T-cell (primary cell): ENCODE data around the gene CCDC148. TPM values are rescaled to one million over a fixed set of nuclear protein-coding genes. Genes with fewer than 3 reads are reported as not detected.

Experiments used
- ATAC-seq, 4 experiments: fragments of 200-7000 bp in 3 of 4; fragments of 150-1000 bp in 1 of 4; cut with Tn5 transposase; replicated peaks in 1 of 4; 1 replicate in 3 of 4; 2 replicates in 1 of 4; pipeline ENCODE4 v1.10.0; 2021; ENCODE audit warnings: moderate library complexity in 3 of 4, mild to moderate bottlenecking in 2 of 4, moderate number of reproducible peaks in 1 of 4
- CTCF ChIA-PET, 2 donors: fragments of 300-600 bp; sonication (Branson Sonifier 250); formaldehyde crosslinking; loops; one replicate each; lab custom pipeline; 2022; ENCODE audit warnings: antibody characterized with exemption in 2 of 2; lab: Charles Lee
- POLR2A ChIA-PET, 2 donors: fragments of 300-600 bp; sonication (Branson Sonifier 250); formaldehyde crosslinking; loops; one replicate each; lab custom pipeline; 2022; ENCODE audit warnings: antibody characterized with exemption in 2 of 2; lab: Charles Lee
- DNase-seq, 35 experiments: peaks; one replicate each; pipeline versions ENCODE4 v3.0.0 to v3.0.0-alpha.2; 2013 to 2023
- H3K27ac ChIP-seq: one replicate; pipeline ENCODE4 v1.5.1; 2013; ENCODE audit warnings: low read length
- H3K27me3 ChIP-seq, 2 experiments: replicated peaks in 1 of 2; 1 replicate in 1 of 2; 2 replicates in 1 of 2; pipeline versions ENCODE4 v1.6.1 to v1.7.0; 2013; ENCODE audit warnings: low read length in 1 of 2, mixed read lengths in 1 of 2; ENCODE audit not compliant: control insufficient read depth in 2 of 2, insufficient read depth in 2 of 2; ENCODE audit errors: extremely low read depth in 1 of 2
- H3K36me3 ChIP-seq, 2 donors: 1 replicate in 1 of 2; 2 replicates in 1 of 2; pipeline versions ENCODE4 v1.6.1 to v1.7.0; 2013; ENCODE audit warnings: low read length in 1 of 2; ENCODE audit not compliant: control insufficient read depth in 2 of 2, insufficient read depth in 1 of 2; ENCODE audit errors: extremely low read depth in 1 of 2
- H3K4me1 ChIP-seq, 2 experiments: 1 replicate in 1 of 2; 2 replicates in 1 of 2; pipeline versions ENCODE4 v1.6.1 to v1.7.0; 2013; ENCODE audit warnings: low read length in 2 of 2, mixed read lengths in 1 of 2; ENCODE audit not compliant: insufficient read depth in 2 of 2, control insufficient read depth in 1 of 2; ENCODE audit errors: extremely low read depth in 1 of 2
- H3K4me3 ChIP-seq, 2 donors: 1 replicate in 1 of 2; 2 replicates in 1 of 2; pipeline versions ENCODE4 v1.5.1 to v1.7.0; 2013; ENCODE audit warnings: mild to moderate bottlenecking in 2 of 2, low read length in 1 of 2, moderate library complexity in 1 of 2; ENCODE audit not compliant: control insufficient read depth in 1 of 2; ENCODE audit errors: extremely low read depth in 1 of 2
- H3K9me3 ChIP-seq: 2 replicates; pipeline ENCODE4 v1.7.0; 2013
- H3K27ac Mint-ChIP-seq, 2 donors: one replicate each; pipeline ENCODE4 v1.8.0; 2020 to 2021; ENCODE audit warnings: mild to moderate bottlenecking in 2 of 2, mixed read lengths in 2 of 2
- H3K27me3 Mint-ChIP-seq, 2 donors: one replicate each; pipeline ENCODE4 v1.8.0; 2021 to 2022; ENCODE audit warnings: mixed read lengths in 2 of 2
- H3K36me3 Mint-ChIP-seq: one replicate; pipeline ENCODE4 v1.8.0; 2021; ENCODE audit warnings: mixed read lengths
- H3K4me1 Mint-ChIP-seq, 3 donors: one replicate each; pipeline ENCODE4 v1.8.0; 2020 to 2022; ENCODE audit warnings: mixed read lengths in 3 of 3, mild to moderate bottlenecking in 1 of 3
- H3K4me3 Mint-ChIP-seq, 3 donors: one replicate each; pipeline ENCODE4 v1.8.0; 2020 to 2022; ENCODE audit warnings: mild to moderate bottlenecking in 3 of 3, mixed read lengths in 3 of 3, moderate library complexity in 3 of 3
- H3K9me3 Mint-ChIP-seq, 3 donors: one replicate each; pipeline ENCODE4 v1.8.0; 2020 to 2022; ENCODE audit warnings: mixed read lengths in 3 of 3
- WGBS: methylation state at CpG from one replicate; pipeline ENCODE4 v1.1.5; 2013; ENCODE audit warnings: missing lambda C conversion rate; ENCODE audit not compliant: insufficient coverage; 5-methylcytosine and 5-hydroxymethylcytosine counted together
- total RNA-seq, 35 experiments: library from RNA in 6 of 35; stranded (reverse) in 6 of 35; fragments of 120-200 nt in 1 of 35; gene quantifications; one replicate each; pipeline versions ENCODE4 v1.2.1 to v1.2.4 and lab custom pipeline; 2013 to 2026

CCDC148 gene
- total RNA-seq (not detected), total RNA-seq (lab: John Stamatoyannopoulos, UW) (0 to 0.20 (median 0.06) reads per million in 29 experiments)
- total RNA-seq (2013) = 0.22 TPM

DNA sequence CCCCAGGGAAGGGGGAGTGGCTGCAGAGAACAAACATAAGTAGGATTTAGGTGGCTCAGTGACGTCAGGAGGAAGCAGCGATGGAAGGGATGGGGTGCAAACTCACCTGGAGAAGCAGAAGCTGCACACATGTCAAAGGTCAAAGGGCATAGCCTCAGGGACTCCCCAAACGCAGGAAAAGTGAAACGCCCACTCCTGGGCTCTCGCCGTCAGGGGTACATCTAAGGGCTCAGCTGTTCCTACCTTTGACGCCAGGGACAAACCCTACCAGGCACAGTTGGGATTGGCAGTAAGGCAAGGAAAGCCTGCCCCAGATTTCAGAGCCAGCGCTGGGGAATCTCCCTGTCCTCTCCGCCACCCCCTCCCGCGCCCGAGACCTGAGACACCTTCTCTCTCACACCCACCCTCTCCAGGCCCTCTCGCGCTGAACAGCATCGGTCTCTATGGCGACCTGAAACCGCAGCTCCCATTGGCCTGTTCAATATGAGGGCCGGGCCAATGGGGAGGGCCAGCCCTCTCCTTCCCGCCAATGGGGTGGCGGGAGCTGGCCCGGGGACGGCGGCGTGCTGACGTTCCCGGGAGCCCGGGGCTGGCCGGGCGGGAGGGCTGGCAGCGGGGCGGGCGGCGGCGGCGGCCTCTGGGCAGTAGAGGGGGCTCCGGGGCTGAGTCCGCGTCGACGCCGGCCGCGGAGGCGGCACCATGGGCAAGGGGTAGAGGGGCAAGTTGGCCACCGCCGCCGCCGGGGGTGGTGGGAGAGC lies at the start of gene CCDC148, which contains the start of gene PKP4:
CCDC148 (minus strand) TSS at position 445 of the 758 bp plus-strand sequence; CDS start at position 131, 314 bp downstream.
PKP4 (plus strand) TSS at position 644 of the 758 bp plus-strand sequence. CDS start 76,233 bp downstream, outside the sequence.
- no peaks in the 10 kb centered on the region for H3K36me3 Mint-ChIP-seq
- peak; percentile 88 to 91 (median 90) for ATAC-seq
- peak within 1 kb of the TSS; percentile 90 to 97 (median 96) for H3K4me3 Mint-ChIP-seq
- Histone ChIP-seq H3K4me3 (peak within 1 kb of the TSS; percentile 75 to 86), H3K36me3 (no peaks in the 10 kb centered on the region), H3K9me3 (no peaks in the 10 kb centered on the region), H3K27ac (peak within 1 kb of the TSS; percentile 47), H3K4me1 (peaks cover 0 to 14% of the 10 kb centered on the region in 2 experiments), H3K27me3 (peaks cover 0 to 4% of the 10 kb centered on the region in 2 experiments)
- peaks cover 16 to 32% (median 19%) of the 10 kb centered on the region in 3 donors for H3K4me1 Mint-ChIP-seq
- WGBS = 0% methylated on average over 32 of the region's 48 CpGs
- DNase-seq = peak; percentile 72 to 95 (median 87)
- ChIA-PET CTCF (interaction anchor here in 1 of 2 donors (0.7 kb wide), 2 partner anchors 9 kb away, joined by 3 to 4 read pairs; no protein-coding TSS in a partner anchor), POLR2A (interaction anchor here in 1 of 2 donors (0.6 kb wide), 2 partner anchors 25 to 1021 kb away, joined by 3 to 4 read pairs; no protein-coding TSS in a partner anchor)
- H3K27me3 Mint-ChIP-seq = peaks cover 0 to 3% of the 10 kb centered on the region in 2 donors
- no peaks in the 10 kb centered on the region for H3K9me3 Mint-ChIP-seq
- peak within 1 kb of the TSS; percentile 75 to 85 for H3K27ac Mint-ChIP-seq

DNA sequence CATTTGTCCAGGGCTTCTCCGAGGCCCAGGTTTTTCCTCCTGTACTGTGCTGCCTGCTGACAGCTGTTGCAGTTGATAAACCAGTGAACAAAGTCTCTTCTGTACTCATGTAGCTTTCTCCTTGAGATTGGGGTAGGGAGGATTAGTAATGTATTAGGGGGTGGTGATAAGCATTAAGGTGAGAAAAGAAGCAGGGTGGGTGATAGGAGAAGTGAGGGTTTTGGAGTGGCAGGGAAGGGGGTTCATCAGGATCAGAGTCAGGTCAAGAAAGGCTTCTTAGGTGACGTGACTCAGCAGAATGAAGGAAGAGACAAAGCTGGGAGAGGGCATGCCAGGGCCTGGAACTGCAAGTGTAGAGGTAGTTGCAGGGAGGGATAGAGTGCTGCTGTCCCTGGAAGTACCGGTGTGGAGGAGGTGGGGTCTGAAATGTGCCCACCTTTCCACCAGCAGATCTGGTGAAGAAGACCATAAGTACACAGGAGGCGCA lies 48.9 kb upstream of the CCDC148 start:
- WGBS = 100% methylated on average over 1 of the region's 4 CpGs
- no peak for ATAC-seq
- H3K4me3 ChIP-seq = no peak overlapping the region
- H3K36me3 ChIP-seq = no peaks in the 10 kb centered on the region
- no peaks in the 10 kb centered on the region for H3K27me3 Mint-ChIP-seq
- H3K27me3 ChIP-seq = no peaks in the 10 kb centered on the region
- ChIA-PET POLR2A (interaction anchor here in 1 of 2 donors (0.6 to 1.0 kb wide), 2 partner anchors 17 to 187 kb away, joined by 3 read pairs; no protein-coding TSS in a partner anchor), CTCF (interaction anchor here (0.7 to 1.3 kb wide), 2 partner anchors 17 to 51 kb away, joined by 3 to 4 read pairs; no protein-coding TSS in a partner anchor)
- no peak overlapping the region for H3K27ac ChIP-seq
- no peak for DNase-seq
- H3K9me3 Mint-ChIP-seq = no peaks in the 10 kb centered on the region
- H3K4me1 ChIP-seq = no peaks in the 10 kb centered on the region
- no peaks in the 10 kb centered on the region for H3K9me3 ChIP-seq
- no peak overlapping the region for H3K27ac Mint-ChIP-seq
- peaks cover 8% of the 10 kb centered on the region for H3K36me3 Mint-ChIP-seq
- no peak overlapping the region for H3K4me3 Mint-ChIP-seq
- peaks cover 0 to 10% (median 5%) of the 10 kb centered on the region in 3 donors for H3K4me1 Mint-ChIP-seq

DNA sequence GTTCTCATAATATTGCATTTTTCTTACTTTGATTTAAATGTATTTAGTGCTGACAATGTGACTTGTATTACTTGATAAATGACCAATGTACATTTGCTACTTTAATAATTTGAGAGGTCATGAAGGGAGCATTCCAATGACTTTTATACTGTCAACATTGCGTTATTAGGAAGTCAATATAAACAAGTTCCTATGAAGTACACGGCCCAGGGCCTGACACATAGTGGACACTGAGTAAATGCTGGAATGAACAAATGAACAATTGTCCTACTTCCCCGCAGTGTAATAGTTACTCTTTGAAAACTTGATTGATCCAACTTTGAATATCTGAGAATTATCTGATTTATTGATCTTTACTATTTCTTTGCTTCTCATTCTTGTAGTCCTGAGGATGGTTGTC lies 47.5 kb upstream of the CCDC148 start:
- POLR2A ChIA-PET = no interaction called here
- no peak overlapping the region for H3K4me3 Mint-ChIP-seq
- H3K4me1 ChIP-seq = no peaks in the 10 kb centered on the region
- no peak for DNase-seq
- H3K36me3 Mint-ChIP-seq = peaks cover 13% of the 10 kb centered on the region
- CTCF ChIA-PET = no interaction called here
- ATAC-seq = no peak
- H3K9me3 Mint-ChIP-seq = no peaks in the 10 kb centered on the region
- no peak overlapping the region for H3K27ac Mint-ChIP-seq
- no peaks in the 10 kb centered on the region for H3K36me3 ChIP-seq
- H3K4me1 Mint-ChIP-seq = peaks cover 0 to 10% (median 5%) of the 10 kb centered on the region in 3 donors
- H3K27me3 Mint-ChIP-seq = no peaks in the 10 kb centered on the region
- H3K27me3 ChIP-seq = no peaks in the 10 kb centered on the region
- WGBS = no CpG with 5 or more reads among the region's 3 CpGs
- no peaks in the 10 kb centered on the region for H3K9me3 ChIP-seq
- no peak overlapping the region for H3K4me3 ChIP-seq
- no peak overlapping the region for H3K27ac ChIP-seq

DNA sequence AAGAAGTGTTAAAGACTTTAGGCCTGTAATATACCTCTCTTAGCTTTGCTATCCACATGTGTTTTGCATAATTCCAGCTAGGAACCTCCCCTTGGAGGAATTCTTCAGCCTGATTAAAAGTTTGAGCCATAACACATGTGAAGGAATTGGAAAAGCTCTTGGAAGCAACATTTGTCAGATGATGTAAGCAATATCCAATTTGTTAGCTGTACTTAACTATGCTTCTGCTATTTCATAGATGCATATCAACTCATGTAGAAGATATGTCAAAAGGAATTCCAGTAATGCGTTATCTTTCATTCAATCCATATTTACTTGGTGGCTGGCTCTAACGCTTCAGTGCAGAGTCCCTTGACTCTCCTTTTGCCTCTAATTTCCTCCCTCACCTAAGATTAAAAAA lies 46.4 kb upstream of the CCDC148 start:
- H3K4me1 ChIP-seq = no peaks in the 10 kb centered on the region
- no peaks in the 10 kb centered on the region for H3K9me3 ChIP-seq
- no peaks in the 10 kb centered on the region for H3K27me3 ChIP-seq
- WGBS = no CpG with 5 or more reads among the region's 2 CpGs
- H3K27ac ChIP-seq = no peak overlapping the region
- H3K36me3 Mint-ChIP-seq = peaks cover 18% of the 10 kb centered on the region
- ATAC-seq (no peak), DNase-seq (no peak)
- no peaks in the 10 kb centered on the region for H3K36me3 ChIP-seq
- peaks cover 0 to 10% (median 5%) of the 10 kb centered on the region in 3 donors for H3K4me1 Mint-ChIP-seq
- ChIA-PET POLR2A (no interaction called here), CTCF (no interaction called here)
- H3K9me3 Mint-ChIP-seq = no peaks in the 10 kb centered on the region
- H3K27ac Mint-ChIP-seq = no peak overlapping the region
- H3K4me3 ChIP-seq = no peak overlapping the region
- H3K27me3 Mint-ChIP-seq = no peaks in the 10 kb centered on the region
- no peak overlapping the region for H3K4me3 Mint-ChIP-seq

- Mint-ChIP-seq H3K4me3 (no peak overlapping the region), H3K27ac (no peak overlapping the region)
- POLR2A ChIA-PET = no interaction called here
Measured at GRCh38 chr2:158501301-158501700, 44.7 kb upstream of the CCDC148 start.

GRCh38 chr2:158500333-158500732 lies 43.8 kb upstream of the CCDC148 start:
- H3K27me3 Mint-ChIP-seq = no peaks in the 10 kb centered on the region
- H3K27ac Mint-ChIP-seq = no peak overlapping the region
- ATAC-seq (no peak), DNase-seq (no peak)
- peaks cover 0 to 7% (median 5%) of the 10 kb centered on the region in 3 donors for H3K4me1 Mint-ChIP-seq
- ChIA-PET POLR2A (no interaction called here), CTCF (no interaction called here)
- no peak overlapping the region for H3K27ac ChIP-seq
- H3K9me3 ChIP-seq = no peaks in the 10 kb centered on the region
- peaks cover 21% of the 10 kb centered on the region for H3K36me3 Mint-ChIP-seq
- H3K9me3 Mint-ChIP-seq = no peaks in the 10 kb centered on the region
- no peak overlapping the region for H3K4me3 Mint-ChIP-seq
- H3K36me3 ChIP-seq = no peaks in the 10 kb centered on the region
- no peak overlapping the region for H3K4me3 ChIP-seq
- WGBS = no CpG with 5 or more reads among the region's 2 CpGs
- H3K4me1 ChIP-seq = no peaks in the 10 kb centered on the region
- H3K27me3 ChIP-seq = no peaks in the 10 kb centered on the region

More at GRCh38 chr2:158501301-158501700, 44.7 kb upstream of the CCDC148 start:
- Histone ChIP-seq H3K9me3 (no peaks in the 10 kb centered on the region), H3K27ac (no peak overlapping the region), H3K27me3 (no peaks in the 10 kb centered on the region), H3K36me3 (no peaks in the 10 kb centered on the region), H3K4me3 (no peak overlapping the region), H3K4me1 (no peaks in the 10 kb centered on the region)
- Mint-ChIP-seq H3K4me1 (peaks cover 0 to 11% (median 5%) of the 10 kb centered on the region in 3 donors), H3K36me3 (peaks cover 21% of the 10 kb centered on the region), H3K9me3 (no peaks in the 10 kb centered on the region), H3K27me3 (no peaks in the 10 kb centered on the region)
- WGBS = no CpG with 5 or more reads among the region's 1 CpG
- CTCF ChIA-PET = no interaction called here
- ATAC-seq (no peak), DNase-seq (no peak)
